Head of caudate nucleus (tissue), 42 donors: ENCODE data around the gene CD58.

Experiments
- DNase-seq, 42 donors: peaks; one replicate each; pipeline versions ENCODE4 v3.0.0 to v3.0.0-alpha.2; 2020 to 2021; ENCODE audit warnings: mixed read lengths in 7 of 42
- intact Hi-C: fragments of 100-400 bp; cut with DNase I; formaldehyde crosslinking; loops from one replicate; pipeline ENCODE4 v1.15.0; 2022

CD58 gene

DNA sequence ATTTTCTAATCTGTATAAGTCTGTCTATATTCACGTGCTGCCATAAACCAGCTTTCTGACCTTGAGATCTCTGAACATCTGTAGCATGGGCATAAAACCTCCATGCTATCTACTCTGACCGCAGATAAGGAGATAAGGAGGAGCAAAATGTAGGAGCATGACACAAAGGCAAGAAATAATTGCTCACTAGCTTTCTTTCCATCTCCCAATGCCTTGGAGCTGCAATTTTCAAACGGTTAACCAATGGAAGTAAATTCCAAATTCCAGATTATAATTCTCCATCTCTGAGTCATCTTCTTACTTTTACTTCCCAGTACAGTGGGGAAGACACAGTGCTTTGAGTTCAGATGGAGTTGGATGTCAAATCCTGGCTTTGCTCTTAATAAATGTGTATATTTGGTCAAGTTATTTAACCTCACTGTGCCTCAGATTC, 41.6 kb downstream of the CD58 start:
- intact Hi-C loops: no loop called here

DNA sequence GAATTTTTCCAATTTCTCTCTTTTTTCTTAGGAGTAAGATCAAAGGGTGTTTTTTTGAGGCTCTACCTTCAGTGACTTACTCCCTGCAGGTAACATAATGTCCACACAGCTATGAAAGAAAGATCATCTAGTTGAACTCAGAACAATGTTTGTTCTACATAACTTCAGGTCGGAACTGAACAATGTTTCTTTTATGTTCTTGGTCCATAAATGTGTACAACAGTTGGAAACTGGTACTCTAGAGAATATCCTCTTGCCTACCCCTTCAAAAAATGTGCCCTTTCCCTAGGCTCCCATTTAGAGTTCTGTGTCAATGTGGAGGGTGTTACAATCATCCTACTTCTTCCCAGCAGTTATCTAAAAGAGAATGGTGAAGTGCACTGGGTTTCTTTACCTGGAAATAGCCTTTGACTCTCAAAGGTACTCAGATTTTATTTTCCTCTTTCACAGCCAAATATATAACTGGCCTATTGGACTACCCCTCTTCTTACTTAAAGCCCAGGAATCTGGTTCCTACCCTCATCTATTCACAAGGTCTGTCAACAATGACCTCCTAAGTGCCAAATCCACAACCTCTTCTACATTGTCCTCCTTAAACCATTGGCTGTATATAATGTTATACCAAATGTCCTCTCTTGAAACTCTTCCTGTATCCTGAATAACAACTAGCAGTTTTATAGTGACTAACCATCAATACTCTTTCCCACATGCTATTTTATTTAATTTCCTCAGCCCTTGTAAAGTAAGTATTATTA, 42.3 kb downstream of the CD58 start:
- DNase-seq: no peak
- intact Hi-C loops: no loop called here

More for the DNA sequence above, 41.6 kb downstream of the CD58 start:
- no peak for DNase-seq

DNA sequence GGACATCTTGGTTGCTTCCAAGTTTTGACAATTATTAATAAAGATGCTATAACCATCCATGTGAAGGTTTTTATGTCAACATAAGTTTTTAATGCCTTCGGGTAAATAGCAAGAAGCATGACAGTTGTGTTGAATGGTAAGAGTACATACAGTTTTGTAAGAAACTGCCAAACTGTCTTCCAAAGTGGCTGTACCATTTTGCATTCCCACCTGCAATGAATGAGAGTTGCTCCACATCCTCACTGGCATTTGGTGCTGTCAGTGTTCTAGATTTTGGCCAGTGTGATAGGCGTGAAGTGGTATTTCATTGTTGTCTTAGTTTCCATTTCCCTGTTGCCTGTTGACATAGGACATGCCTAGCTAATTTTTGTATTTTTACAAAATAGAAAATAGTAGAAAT, 45.4 kb downstream of the CD58 start:
- intact Hi-C loops: no loop called here
- DNase-seq: no peak

DNA sequence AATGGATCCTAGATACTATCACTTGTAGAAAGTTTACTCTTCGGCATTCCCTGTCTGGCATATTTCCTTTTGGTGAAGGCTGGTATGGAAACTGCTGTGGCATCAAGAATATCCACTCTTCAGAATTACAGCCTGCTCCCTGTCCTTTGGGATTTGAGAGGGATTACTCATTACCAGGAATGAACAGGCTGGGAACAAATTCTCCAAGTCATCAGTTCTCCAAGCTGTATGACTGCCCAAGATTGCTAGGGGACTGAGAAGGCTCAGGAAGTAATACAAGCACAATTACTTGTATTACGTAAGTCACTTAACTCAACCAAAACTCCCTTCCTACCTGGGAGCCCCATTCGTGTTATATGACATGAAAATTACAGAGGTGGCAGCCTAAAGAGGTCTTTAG, 49.6 kb downstream of the CD58 start:
- intact Hi-C loops: no loop called here
- no peak for DNase-seq

DNA sequence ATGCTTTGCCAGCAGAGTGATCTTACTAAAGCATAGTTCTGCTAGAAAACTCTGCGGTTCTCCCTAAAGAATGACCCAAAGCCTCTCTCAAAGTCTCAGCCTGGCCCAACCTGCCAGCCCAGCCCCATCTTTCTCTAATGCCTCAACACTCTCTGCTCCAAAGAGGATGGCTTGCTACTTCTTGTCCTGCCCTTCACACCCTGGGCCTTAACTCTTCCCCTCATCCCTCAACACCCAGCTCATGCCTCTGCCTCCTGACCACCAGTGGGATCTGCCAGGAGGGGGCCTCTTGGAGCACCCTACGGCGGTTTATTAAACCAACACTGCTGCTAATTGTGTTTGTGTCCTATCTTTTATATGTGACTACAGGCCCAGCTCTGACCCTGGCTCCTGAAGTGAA, 52.4 kb downstream of the CD58 start:
- DNase-seq: no peak
- intact Hi-C loops: no loop called here

DNA sequence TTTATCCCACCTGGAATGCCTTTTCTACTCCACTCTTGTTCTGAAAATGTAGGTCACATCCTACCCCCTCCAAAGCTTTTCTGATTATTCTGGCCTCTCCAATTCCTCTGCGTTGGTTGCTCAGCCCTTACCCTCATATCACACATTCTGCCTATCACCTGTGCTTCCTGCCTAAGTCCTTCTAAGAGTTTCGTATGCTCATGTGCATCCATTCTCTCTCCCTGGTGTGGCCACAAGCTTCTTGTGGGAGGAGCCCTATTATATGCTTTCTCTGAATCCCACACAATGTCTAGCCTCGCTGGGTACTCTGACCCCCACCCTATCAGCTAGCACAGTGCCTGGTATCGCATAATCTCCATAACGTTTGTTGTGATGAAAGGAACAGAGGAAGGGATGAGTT, 54.2 kb downstream of the CD58 start:
- no peak for DNase-seq

DNA sequence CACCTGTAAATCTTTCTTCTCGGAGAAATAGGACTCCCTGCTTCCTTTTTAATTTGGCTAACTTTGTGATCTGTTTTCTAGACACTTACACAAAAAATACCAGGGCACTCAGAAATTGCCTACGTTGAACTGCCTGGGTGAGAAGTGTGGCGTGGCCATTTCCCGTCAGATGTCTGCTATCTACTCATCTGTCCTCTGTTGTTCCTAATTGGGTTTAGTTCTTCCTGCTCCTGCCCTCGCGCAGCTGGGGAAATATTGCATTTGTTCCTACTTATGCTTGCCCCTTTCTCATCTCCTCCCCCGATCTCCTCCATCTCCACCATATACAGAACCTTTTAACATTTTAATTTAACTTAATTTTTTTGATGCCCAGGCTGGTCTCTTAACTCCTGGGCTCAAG, 55.1 kb downstream of the CD58 start:
- no peak for DNase-seq
- intact Hi-C loops: no loop called here

More for the DNA sequence above, 54.2 kb downstream of the CD58 start:
- intact Hi-C loops: no loop called here

DNA sequence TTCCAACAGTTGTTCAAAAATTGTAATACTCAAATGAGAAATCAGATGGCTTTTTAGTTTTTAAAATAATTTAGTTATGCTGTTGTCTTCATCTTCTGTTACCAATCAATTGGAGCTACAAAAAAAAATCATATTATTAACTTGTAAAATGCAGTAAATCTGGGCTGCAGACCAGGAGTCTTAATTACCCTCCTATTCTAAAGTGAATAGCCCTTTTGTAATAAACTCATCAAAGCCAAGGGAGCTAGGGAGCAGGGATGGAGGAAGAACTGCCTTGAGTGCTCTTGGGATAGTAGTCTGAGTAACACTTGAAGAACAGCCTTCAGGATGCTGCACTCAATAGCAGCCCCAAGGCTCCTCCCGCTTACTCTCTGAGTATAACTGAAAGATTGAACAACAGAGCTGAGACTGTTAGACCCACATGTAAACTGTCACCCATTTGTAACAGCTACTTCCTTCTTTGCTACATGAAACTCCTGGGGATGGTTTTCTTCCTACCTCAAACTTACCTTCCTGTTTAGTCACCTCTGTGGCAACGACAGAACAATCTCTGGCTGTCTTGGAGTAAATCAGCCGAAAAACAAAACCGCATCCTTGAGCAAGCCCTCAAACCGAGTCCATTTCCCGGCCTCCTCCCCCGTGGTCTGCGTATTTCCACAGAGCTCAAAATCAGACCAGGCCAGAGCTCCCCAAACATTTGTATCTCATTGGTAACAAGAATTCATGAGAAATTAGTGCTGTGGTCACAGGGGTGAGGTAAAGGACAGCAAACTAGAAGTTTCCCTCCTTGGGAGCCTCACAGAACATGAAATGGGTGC, 55.9 kb downstream of the CD58 start:
- intact Hi-C loops: no loop called here
- DNase-seq: no peak

DNA sequence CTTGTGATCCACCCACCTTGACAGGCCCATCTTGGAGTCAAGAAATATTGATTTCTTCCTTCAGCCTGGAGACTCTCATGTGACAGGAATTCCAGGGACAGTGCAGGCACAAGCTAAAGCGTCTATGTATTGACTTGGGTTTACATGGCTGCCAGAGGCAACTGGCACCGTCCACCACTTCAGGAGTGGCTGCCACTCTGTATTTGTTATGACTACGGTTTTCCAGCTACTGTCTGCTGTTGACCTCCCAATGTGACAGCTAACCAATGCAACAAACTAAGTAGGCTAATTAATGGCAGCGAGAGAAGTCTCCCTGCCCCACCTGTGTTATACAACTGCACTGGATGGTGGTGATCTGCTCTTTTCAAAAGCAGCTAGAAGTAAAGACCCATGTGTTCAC, 56.9 kb downstream of the CD58 start:
- intact Hi-C loops: no loop called here
- no peak for DNase-seq

DNA sequence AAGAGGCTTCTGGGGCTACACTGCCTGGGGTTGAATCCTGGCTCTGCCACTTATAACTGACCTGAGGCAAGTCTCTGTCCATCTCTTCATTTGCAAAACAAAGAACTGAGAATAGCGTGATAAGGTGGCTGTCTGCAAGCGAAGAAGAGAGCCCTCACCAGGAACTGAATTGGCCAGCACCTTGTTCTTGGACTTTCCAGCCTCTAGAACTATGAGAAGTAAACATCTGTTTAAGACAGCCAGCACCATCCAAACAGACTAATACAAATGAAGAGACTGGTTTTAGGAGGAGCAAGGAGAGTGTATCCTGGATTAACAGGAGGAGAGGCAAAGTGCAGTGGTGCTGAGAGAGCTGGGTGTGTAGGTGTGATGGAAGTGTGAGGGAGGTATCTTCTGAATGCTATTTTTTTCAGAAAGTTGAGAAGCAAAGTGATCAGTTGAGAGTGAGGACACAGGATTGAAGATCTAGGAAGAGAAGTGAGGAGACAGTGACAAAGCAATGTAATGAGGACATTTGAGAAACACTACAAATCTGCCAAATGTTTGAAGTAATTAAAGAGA, 59.3 kb downstream of the CD58 start:
- intact Hi-C loops: no loop called here
- DNase-seq: peak in 7 of 42 donors; percentile 51 to 75 (median 56)

DNA sequence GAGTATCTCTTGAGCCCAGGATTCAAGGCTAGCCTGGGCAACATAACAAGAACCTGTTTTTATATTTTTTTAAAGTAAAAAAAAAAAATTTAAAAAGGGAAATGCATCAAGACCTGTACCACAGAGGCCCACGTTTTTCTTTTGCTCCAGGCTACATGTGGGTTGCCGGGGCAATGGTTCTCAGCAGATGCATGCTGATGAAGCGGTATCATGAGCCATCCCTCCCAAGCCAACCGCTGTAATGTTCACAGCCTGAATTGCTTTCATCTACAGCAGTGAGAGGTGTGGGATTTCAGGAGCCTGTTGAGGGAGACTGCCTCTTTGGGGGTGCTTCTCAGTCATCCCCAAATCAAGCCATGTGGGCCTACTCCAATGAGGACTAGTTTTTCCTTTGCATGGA, 60.5 kb downstream of the CD58 start:
- DNase-seq: peak in 1 of 42 donors; percentile 45

DNA sequence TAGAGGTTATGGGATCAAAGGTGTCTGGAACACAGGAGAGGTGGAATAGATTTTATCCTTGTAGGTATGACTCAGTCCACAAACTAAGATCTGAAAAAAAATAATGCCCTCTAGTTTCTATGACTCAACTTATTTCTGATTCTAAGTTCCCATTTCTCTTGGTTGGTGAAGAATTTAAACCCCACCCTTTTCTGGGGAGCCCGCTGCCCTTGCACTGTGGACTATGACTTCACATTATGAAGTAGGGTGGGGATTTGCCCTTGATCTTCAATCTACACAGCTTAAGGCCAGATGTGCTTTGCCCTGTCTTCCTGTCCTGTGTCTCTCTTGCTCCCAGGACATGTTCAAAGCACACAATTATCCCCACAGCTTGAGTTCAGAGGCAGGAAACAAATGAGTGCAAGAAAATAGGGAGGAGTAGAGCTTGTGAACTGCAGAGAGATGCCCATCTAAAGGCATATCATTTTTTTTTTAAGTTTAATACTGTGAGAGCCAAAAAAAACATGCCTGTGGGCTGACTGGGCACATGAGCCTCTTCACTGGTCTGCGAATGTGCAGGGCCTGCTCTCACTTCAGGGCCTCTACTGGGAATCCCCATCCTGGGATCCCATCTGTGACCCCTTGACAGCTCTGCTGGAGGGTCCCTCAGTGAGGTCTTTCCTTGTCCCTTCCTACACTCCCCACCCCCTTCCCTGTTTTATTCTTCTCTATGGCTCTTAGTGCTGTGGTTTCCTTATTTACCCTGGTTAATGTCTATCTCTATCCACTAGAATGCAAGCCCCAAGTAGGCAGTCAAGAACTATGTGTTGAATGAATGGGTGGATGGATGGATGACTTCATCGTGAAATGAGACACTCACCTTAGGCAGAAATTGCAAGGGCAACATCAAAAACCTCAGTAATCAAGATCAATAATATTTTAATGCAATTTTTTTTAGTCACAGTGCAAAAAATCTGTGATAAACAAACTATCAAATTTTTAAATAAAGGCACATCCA, 61.5 kb downstream of the CD58 start:
- DNase-seq: peak in 1 of 42 donors; percentile 33
- intact Hi-C loops: no loop called here

More for the DNA sequence above, 60.5 kb downstream of the CD58 start:
- intact Hi-C loops: no loop called here

DNA sequence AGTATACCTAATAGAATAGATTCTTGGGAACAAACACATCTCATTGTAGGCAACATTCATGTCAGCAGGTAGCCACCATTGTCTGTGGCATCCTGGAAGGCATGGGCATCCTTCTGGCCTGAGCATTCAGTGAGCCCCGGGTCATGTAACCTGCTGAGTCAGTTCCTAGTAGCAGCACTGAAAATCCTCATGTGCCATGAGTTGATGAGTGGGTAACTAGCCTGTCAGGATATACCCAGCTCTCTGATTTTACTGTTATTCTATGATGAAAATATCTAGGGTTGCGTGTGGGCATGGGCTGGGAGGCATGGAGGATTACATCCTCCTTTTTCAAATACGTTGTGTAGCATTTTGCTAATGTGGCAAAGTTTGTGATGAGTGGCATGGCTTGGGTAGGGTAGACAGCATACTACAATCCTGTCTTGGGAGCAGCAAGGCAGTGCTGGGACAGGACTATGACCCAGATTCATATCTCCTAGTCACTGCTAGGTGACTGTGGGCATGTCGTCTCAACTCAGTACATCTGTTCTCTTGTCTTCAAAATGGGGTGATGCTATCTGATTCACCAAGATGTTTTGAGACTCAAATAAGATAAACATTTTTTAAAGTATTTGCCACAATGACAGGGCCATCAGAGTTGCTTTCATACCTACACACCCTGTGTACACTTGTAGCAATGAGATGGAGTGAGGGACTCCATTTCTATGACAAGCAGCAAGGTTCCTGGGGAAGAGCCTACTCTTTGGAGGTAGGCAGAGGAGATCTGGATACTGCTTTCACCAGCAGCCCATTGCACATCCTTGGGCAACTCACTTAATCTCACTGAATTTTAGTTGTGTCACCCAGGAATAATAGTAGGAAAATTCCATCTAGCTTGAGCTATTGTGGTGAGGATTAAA, 62.5 kb downstream of the CD58 start:
- intact Hi-C loops: no loop called here

DNA sequence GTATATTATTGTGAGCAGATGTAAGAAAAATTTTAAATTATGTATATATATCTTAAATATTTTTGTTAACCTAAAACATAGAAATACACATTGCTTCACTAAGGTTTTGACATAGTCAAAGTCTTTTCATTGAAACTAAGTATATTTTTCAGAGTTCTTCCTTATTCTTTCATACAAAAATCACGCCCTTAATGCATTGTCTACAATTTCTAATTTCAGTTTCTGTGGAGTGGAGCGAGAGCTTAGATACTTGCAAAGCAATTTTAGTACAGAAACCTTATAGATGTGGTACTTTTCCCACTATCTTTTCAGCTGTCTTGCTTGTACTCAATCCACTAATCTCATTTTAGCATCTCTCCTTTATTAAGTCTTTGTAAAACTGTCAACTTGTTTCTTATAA, 63.2 kb downstream of the CD58 start:
- no peak for DNase-seq
- intact Hi-C loops: no loop called here

More for the DNA sequence above, 62.5 kb downstream of the CD58 start:
- peak in 1 of 42 donors; percentile 33 for DNase-seq

DNA sequence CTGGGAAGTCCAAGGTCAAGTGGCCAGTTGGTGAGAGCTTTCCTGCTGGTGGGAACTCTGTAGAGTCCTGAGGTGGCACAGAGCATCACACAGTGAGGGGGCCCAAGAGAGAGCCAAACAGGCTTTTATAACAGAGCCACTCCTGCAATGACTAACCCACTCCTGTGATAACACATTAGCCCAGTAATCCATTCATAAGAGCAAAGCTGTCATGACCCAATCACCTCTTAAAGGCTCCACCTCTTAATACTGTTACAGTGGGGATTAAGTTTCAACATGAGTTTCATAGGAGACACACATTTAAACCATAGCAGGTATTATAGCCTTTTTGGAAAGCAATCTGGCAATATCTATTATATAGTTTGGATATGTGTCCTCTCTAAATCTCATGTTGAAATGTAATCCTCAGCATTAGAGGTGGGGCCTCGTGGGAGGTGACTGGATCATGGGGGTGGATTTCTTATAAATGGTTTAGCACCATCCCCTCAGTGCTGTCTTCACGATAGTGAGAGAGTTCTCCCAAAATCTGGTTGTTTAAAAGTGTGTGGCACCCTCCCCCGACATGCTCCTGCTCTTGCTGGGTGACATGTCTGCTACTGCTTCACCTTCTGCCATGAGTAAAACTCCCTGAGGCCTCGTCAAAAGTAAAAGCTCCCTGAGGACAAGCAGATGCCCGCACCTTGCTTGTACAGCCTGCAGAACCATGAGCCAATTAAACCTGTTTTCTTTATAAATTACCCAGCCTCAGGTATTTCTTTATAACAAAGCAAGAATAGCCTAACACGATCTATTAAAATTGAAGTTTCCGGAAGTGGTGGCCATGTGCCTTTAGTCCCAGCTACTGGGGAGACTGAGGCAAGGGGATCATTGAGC, 64.5 kb downstream of the CD58 start:
- DNase-seq: peak in 23 of 42 donors; percentile 33 to 78 (median 57)
- intact Hi-C loops: no loop called here

DNA sequence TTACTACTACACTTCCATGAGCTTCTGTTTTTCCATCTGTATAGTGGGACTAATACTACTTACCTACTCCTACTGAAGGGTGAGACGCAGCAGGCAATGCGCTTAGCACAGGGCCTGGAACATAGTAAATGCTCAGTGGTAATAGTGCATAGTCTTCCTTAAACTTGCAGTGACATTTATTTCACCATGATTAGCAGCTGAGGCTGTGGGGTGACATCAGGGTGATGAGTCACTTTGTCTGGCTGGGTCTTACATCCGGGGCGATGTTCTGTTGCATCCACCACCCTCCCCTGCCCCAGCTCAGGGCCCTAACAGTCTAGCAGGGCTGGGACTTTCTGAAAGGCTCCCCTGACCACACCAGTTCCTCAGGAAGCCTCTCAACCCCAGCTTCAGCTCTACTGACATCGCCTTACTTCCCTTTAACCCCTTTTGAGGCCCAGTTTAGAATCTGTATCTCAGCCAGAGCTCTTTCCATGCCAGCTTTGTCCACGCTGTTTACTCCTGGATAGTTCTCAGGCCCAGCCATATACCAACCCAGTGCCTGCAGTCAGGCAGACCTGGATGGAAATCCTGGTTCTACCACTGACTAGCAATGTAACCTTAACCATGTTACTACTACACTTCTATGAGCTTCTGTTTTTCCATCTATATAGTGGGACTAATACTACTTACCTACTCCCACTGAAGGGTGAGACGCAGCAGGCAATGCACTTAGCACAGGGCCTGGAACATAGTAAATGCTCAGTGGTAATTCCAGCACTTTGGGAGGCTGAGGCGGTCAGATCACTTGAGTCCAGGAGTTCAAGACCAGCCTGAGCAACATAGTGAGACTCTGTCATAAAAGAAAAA, 66.3 kb downstream of the CD58 start:
- DNase-seq: peak in 36 of 42 donors; percentile 37 to 86 (median 56)
- intact Hi-C loops: no loop called here
